OCI-LY3 (cell line): ENCODE measurements around the gene RCCD1.
A peak's percentile ranks its signal among the peaks of the same experiment; 100 is the strongest.

Source experiments
- H2AFZ ChIP-seq: fragments of 200-600, 300-600 bp; shearing (Covaris generic); 2 replicates; pipeline ENCODE4 v1.6.0; 2014; ENCODE audit warnings: antibody characterized with exemption, low read depth, low read length
- H3K27ac ChIP-seq: fragments of 200-600, 300-600 bp; sonication (generic); 2 replicates; pipeline ENCODE4 v1.5.1; 2014; ENCODE audit warnings: mild to moderate bottlenecking, low read length, moderate library complexity, mixed read lengths
- H3K27me3 ChIP-seq: fragments of 200-600, 300-600 bp; sonication (generic); 2 replicates; pipeline ENCODE4 v1.6.1; 2014; ENCODE audit warnings: low read depth, low read length, mixed read lengths
- H3K36me3 ChIP-seq: fragments of 200-600, 300-600 bp; sonication (generic); replicated peaks from 2 replicates; pipeline ENCODE3; 2014; ENCODE audit warnings: low read depth, low read length, mixed read lengths
- H3K4me1 ChIP-seq: fragments of 300-600, 200-600 bp; sonication (generic); 2 replicates; pipeline ENCODE4 v1.6.1; 2014; ENCODE audit warnings: low read length, mixed read lengths
- H3K4me2 ChIP-seq: fragments of 200-600, 300-600 bp; sonication (generic); 2 replicates; pipeline ENCODE4 v1.6.1; 2014; ENCODE audit warnings: low read length, mixed read lengths
- H3K4me3 ChIP-seq: fragments of 300-600, 200-600 bp; sonication (generic); 2 replicates; pipeline ENCODE4 v1.5.1; 2014; ENCODE audit warnings: antibody characterized with exemption, mild to moderate bottlenecking, low read length, moderate library complexity
- H3K79me2 ChIP-seq: fragments of 300-600, 200-600 bp; shearing (Covaris generic); 2 replicates; pipeline ENCODE4 v1.6.1; 2014; ENCODE audit warnings: mild to moderate bottlenecking, low read length, mixed read lengths
- H3K9ac ChIP-seq: fragments of 300-600, 200-600 bp; shearing (Covaris generic); 2 replicates; pipeline ENCODE4 v1.6.0; 2014; ENCODE audit warnings: mild to moderate bottlenecking, low read length, moderate library complexity
- H3K9me3 ChIP-seq: fragments of 200-600, 300-600 bp; shearing (Covaris generic); 2 replicates; pipeline ENCODE4 v1.6.1; 2014; ENCODE audit warnings: low read length, mixed read lengths; ENCODE audit not compliant: insufficient read depth
- H4K20me1 ChIP-seq: fragments of 200-600, 300-600 bp; sonication (generic); 2 replicates; pipeline ENCODE4 v1.6.1; 2016; ENCODE audit warnings: low read length, mixed read lengths; ENCODE audit not compliant: insufficient read depth
- CTCF ChIP-seq: fragments of 200-600, 300-600 bp; sonication (generic); IDR thresholded peaks from 2 replicates; pipeline ENCODE4 v1.5.1; 2014; ENCODE audit warnings: antibody characterized with exemption, low read length, low read depth
- EZH2phosphoT487 ChIP-seq: fragments of 200-600 bp; shearing (Covaris generic); IDR thresholded peaks from 2 replicates; pipeline ENCODE4 v1.6.1; 2018; ENCODE audit warnings: antibody characterized with exemption, mixed run types, low read depth

The RCCD1 gene

GRCh38 chr15:90934949-90935751 is 19.5 kb upstream of the RCCD1 start, which contains the start of gene UNC45A:
Gene UNC45A (plus strand): TSS chr15:90935285. CDS start chr15:90935325, 40 bp downstream.
- peak within 1 kb of the TSS; percentile 82 for H2AFZ ChIP-seq

GRCh38 chr15:90936823-90937222 is 17.9 kb upstream of the RCCD1 start:
- H3K36me3 ChIP-seq = peaks cover 28% of the 10 kb centered on the region
- peaks cover 3% of the 10 kb centered on the region; the same call in 1 of the 2 replicates for H4K20me1 ChIP-seq
- H3K27ac ChIP-seq = no peak overlapping the region
- H3K9me3 ChIP-seq = no peaks in the 10 kb centered on the region
- H3K79me2 ChIP-seq = peaks cover 12% of the 10 kb centered on the region
- H3K4me1 ChIP-seq = peaks cover 23% of the 10 kb centered on the region
- no peaks in the 10 kb centered on the region for H3K27me3 ChIP-seq
- TF ChIP-seq CTCF = no peak
- no peak overlapping the region for H3K4me3 ChIP-seq
- no peak overlapping the region for H3K4me2 ChIP-seq
- H2AFZ ChIP-seq = no peak overlapping the region
- H3K9ac ChIP-seq = no peak overlapping the region

More at GRCh38 chr15:90934949-90935751, 19.5 kb upstream of the RCCD1 start, which contains the start of gene UNC45A:
- peaks cover 19% of the 10 kb centered on the region for H3K36me3 ChIP-seq
- H3K9me3 ChIP-seq = no peaks in the 10 kb centered on the region
- peak within 1 kb of the TSS; percentile 28 for H3K27ac ChIP-seq
- H3K79me2 ChIP-seq = peaks cover 12% of the 10 kb centered on the region
- H3K4me3 ChIP-seq = peak within 1 kb of the TSS; percentile 92
- TF ChIP-seq EZH2phosphoT487 = no peak
- no peak for TF ChIP-seq CTCF
- no peaks in the 10 kb centered on the region for H3K27me3 ChIP-seq
- peaks cover 34% of the 10 kb centered on the region for H3K4me1 ChIP-seq
- H3K4me2 ChIP-seq = peak within 1 kb of the TSS; percentile 91
- H3K9ac ChIP-seq = peak within 1 kb of the TSS; percentile 88
- peaks cover 3% of the 10 kb centered on the region; the same call in 1 of the 2 replicates for H4K20me1 ChIP-seq

- peaks cover 3% of the 10 kb centered on the region; the same call in 1 of the 2 replicates for H4K20me1 ChIP-seq
- no peak overlapping the region for H3K4me3 ChIP-seq
- TF ChIP-seq CTCF (no peak), EZH2phosphoT487 (no peak)
- peaks cover 12% of the 10 kb centered on the region for H3K79me2 ChIP-seq
- H3K36me3 ChIP-seq = peaks cover 38% of the 10 kb centered on the region
- peaks cover 17% of the 10 kb centered on the region for H3K4me1 ChIP-seq
- H3K4me2 ChIP-seq = no peak overlapping the region
- H3K27ac ChIP-seq = no peak overlapping the region
- H2AFZ ChIP-seq = no peak overlapping the region
- no peaks in the 10 kb centered on the region for H3K9me3 ChIP-seq
- no peaks in the 10 kb centered on the region for H3K27me3 ChIP-seq
- no peak overlapping the region for H3K9ac ChIP-seq
Measured at GRCh38 chr15:90938261-90938660, 16.4 kb upstream of the RCCD1 start.

GRCh38 chr15:90939756-90940155 is 14.9 kb upstream of the RCCD1 start:
- H3K27me3 ChIP-seq = no peaks in the 10 kb centered on the region
- H3K4me3 ChIP-seq = no peak overlapping the region
- H3K9ac ChIP-seq = no peak overlapping the region
- H3K4me2 ChIP-seq = no peak overlapping the region
- no peaks in the 10 kb centered on the region for H3K9me3 ChIP-seq
- H2AFZ ChIP-seq = no peak overlapping the region
- H4K20me1 ChIP-seq = peaks cover 3% of the 10 kb centered on the region; the same call in 1 of the 2 replicates
- TF ChIP-seq CTCF (no peak), EZH2phosphoT487 (no peak)
- peaks cover 8% of the 10 kb centered on the region for H3K4me1 ChIP-seq
- H3K79me2 ChIP-seq = peaks cover 12% of the 10 kb centered on the region
- peaks cover 46% of the 10 kb centered on the region for H3K36me3 ChIP-seq
- H3K27ac ChIP-seq = no peak overlapping the region
